ENCODE measurements around the gene SLC4A8. TPM values are rescaled to one million over a fixed set of nuclear protein-coding genes. Genes with fewer than 3 reads are reported as not detected.

SLC4A8 gene
- total and polyA plus RNA-seq, 4 donors = 1.1 to 12.2 (median 3.0) TPM

DNA sequence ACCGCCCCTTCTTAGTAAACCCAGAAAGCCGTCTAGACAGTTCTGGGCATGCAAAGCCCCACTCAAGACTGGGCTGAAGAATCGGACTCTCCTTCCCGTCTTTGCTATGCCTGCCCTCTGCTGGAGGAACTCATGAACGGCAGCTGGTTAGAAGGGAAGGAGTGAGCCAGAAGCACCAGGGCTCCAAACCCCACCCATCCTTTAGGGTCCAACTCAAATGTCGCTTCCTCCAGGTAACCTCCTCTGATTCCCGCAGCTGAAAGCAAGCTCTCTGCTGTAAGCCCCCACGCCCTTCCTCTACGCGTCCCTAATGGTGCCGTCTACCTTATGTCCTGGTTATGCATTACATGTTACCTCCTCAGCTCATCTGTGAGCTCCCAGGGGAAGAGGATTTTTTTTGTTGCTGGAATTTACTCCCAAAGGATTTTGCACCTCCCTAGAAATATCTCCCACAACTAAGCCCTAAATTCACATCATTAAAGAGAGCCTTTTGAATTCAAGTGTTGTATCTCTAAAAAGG lies 107.4 kb downstream of the SLC4A8 start:
- peaks cover 0 to 10% (median 3%) of the 10 kb centered on the region in 3 donors for H3K27me3 ChIP-seq (ENCODE audit: control insufficient read depth in 3 of 3, insufficient read depth in 3 of 3, low read length in 2 of 3)
- H3K9ac ChIP-seq (ENCODE audit: insufficient read depth in 1 of 2, low read length in 2 of 2) = no peak overlapping the region
- TF ChIP-seq, protein P1, sequence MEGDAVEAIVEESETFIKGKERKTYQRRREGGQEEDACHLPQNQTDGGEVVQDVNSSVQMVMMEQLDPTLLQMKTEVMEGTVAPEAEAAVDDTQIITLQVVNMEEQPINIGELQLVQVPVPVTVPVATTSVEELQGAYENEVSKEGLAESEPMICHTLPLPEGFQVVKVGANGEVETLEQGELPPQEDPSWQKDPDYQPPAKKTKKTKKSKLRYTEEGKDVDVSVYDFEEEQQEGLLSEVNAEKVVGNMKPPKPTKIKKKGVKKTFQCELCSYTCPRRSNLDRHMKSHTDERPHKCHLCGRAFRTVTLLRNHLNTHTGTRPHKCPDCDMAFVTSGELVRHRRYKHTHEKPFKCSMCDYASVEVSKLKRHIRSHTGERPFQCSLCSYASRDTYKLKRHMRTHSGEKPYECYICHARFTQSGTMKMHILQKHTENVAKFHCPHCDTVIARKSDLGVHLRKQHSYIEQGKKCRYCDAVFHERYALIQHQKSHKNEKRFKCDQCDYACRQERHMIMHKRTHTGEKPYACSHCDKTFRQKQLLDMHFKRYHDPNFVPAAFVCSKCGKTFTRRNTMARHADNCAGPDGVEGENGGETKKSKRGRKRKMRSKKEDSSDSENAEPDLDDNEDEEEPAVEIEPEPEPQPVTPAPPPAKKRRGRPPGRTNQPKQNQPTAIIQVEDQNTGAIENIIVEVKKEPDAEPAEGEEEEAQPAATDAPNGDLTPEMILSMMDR (IDR thresholded peaks at IDR 0.05; ENCODE audit: control extremely low read depth, extremely low read depth) = peak; percentile 79
- H3K36me3 ChIP-seq (ENCODE audit: control insufficient read depth in 4 of 4, insufficient read depth in 4 of 4, low read length in 4 of 4) = no peaks in the 10 kb centered on the region
- WGBS, 2 donors = 7 to 10% methylated on average over 11 of the region's 11 CpGs
- H3K4me1 ChIP-seq (ENCODE audit: control insufficient read depth in 5 of 5, insufficient read depth in 5 of 5, low read length in 5 of 5) = no peaks in the 10 kb centered on the region
- H3K9me3 ChIP-seq (ENCODE audit: control insufficient read depth in 4 of 4, insufficient read depth in 3 of 4, low read length in 3 of 4) = no peaks in the 10 kb centered on the region
- DNase-seq (peak; percentile 74 to 78 (median 76)), ATAC-seq (ENCODE audit: insufficient read depth, low FRiP score) (peak; percentile 87)
- no peak overlapping the region for H3K4me3 ChIP-seq
- no peak overlapping the region for H3K27ac ChIP-seq (ENCODE audit: low read depth in 1 of 2, low read length in 1 of 2)

DNA sequence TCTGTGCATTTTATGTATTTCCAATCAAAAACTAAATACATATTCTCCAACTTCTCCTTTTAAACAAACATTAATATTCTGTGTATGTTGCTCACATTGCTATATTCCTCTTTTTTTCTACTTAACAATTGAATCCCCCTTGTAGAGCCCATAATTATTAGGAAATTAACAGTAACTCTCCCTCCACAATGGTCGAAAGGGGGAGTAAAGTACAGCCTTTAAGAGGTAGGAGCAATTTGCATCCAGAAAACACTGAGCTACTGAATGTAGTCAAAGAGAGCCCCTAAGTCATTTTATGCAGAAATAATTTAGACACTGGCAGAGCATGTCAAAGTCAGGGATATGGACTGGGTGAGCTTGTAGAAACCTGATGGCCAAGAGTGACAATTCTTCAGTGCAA lies 109.2 kb downstream of the SLC4A8 start:
- Histone ChIP-seq H3K27ac (ENCODE audit: low read depth in 1 of 2, low read length in 1 of 2) (no peak overlapping the region), H3K27me3 (ENCODE audit: control insufficient read depth in 3 of 3, insufficient read depth in 3 of 3, low read length in 2 of 3) (peaks cover 0 to 10% (median 7%) of the 10 kb centered on the region in 3 donors), H3K36me3 (ENCODE audit: control insufficient read depth in 4 of 4, insufficient read depth in 4 of 4, low read length in 4 of 4) (no peaks in the 10 kb centered on the region), H3K9ac (ENCODE audit: insufficient read depth in 1 of 2, low read length in 2 of 2) (no peak overlapping the region), H3K9me3 (ENCODE audit: control insufficient read depth in 4 of 4, insufficient read depth in 3 of 4, low read length in 3 of 4) (no peaks in the 10 kb centered on the region), H3K4me1 (ENCODE audit: control insufficient read depth in 5 of 5, insufficient read depth in 5 of 5, low read length in 5 of 5) (no peaks in the 10 kb centered on the region), H3K4me3 (no peak overlapping the region)
- ATAC-seq (ENCODE audit: insufficient read depth, low FRiP score) (no peak), DNase-seq (peak in 1 of 3 donors; percentile 14)
- WGBS, 2 donors = 30 to 31% methylated on average over 1 of the region's 1 CpG
- TF ChIP-seq, protein P1 (IDR thresholded peaks at IDR 0.05; ENCODE audit: control extremely low read depth, extremely low read depth) = no peak

DNA sequence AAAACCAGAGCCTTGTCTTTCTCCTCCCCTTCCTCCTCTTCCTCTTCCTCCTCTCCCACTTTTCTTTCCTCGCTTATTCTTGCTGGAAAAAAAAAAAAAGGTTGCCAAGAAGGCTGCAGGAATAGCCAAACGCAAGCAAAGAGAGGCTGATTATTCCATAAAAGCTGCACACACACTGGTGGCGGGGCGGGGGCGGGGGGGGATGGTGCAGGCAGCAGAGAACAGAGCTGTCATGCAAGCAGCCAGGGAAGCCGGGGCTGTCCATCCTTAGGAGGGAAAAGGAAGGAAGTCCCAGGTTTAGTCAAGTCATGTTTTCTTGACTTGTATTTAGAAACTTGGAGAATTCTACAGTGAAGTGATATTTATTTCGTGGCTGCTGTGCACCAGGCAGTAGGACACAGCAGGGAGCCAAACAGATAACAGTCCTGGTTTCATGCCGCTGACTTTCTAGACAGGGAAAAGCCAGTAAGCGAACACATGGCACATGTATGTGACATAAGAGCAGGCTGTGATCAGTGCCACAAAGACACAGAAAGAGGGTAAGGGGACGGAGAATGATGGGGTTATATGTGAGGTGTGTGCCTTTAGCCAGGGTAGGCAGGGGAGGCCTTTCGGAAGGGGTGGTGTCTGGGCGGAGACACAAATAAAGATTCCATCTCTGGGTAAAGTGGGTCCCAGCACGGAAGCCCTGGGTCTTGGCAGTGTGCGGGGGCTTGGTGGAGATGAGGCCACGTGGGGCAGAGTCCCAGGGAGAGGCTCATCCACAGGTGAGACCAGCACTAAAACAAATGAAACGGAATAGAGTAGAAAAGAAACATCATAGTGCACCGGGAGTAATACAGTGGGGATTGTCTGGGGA lies 109.8 kb downstream of the SLC4A8 start:
- no peaks in the 10 kb centered on the region for H3K4me1 ChIP-seq (ENCODE audit: control insufficient read depth in 5 of 5, insufficient read depth in 5 of 5, low read length in 5 of 5)
- no peak overlapping the region for H3K4me3 ChIP-seq
- H3K36me3 ChIP-seq (ENCODE audit: control insufficient read depth in 4 of 4, insufficient read depth in 4 of 4, low read length in 4 of 4) = no peaks in the 10 kb centered on the region
- H3K9me3 ChIP-seq (ENCODE audit: control insufficient read depth in 4 of 4, insufficient read depth in 3 of 4, low read length in 3 of 4) = no peaks in the 10 kb centered on the region
- peaks cover 0 to 10% (median 7%) of the 10 kb centered on the region in 3 donors for H3K27me3 ChIP-seq (ENCODE audit: control insufficient read depth in 3 of 3, insufficient read depth in 3 of 3, low read length in 2 of 3)
- DNase-seq (no peak), ATAC-seq (ENCODE audit: insufficient read depth, low FRiP score) (no peak)
- TF ChIP-seq, protein P1 (IDR thresholded peaks at IDR 0.05; ENCODE audit: control extremely low read depth, extremely low read depth) = no peak
- no peak overlapping the region for H3K9ac ChIP-seq (ENCODE audit: insufficient read depth in 1 of 2, low read length in 2 of 2)
- H3K27ac ChIP-seq (ENCODE audit: low read depth in 1 of 2, low read length in 1 of 2) = no peak overlapping the region
- WGBS, 2 donors = 65 to 73% methylated on average over 17 of the region's 17 CpGs

Data from lung (tissue), 12 donors.